Ishikawa (cell line): ENCODE results near the gene COL2A1.
A peak's percentile ranks its signal among the peaks of the same experiment; 100 is the strongest.

ENCODE experiments used
- CEBPB ChIP-seq: IDR thresholded peaks from 2 replicates; pipeline ENCODE4 v1.6.1; 2012
- CREB1 ChIP-seq: IDR thresholded peaks from 2 replicates; pipeline ENCODE4 v1.6.1; 2012; ENCODE audit warnings: low read depth
- EGR1 ChIP-seq: IDR thresholded peaks from 2 replicates; pipeline ENCODE4 v1.6.1; 2012
- EP300 ChIP-seq: IDR thresholded peaks from 2 replicates; pipeline ENCODE4 v1.6.1; 2012; ENCODE audit warnings: borderline replicate concordance
- FOXM1 ChIP-seq: IDR thresholded peaks from 2 replicates; pipeline ENCODE4 v1.6.1; 2012; ENCODE audit warnings: low read depth, borderline replicate concordance
- NFIC ChIP-seq: IDR thresholded peaks from 2 replicates; pipeline ENCODE4 v1.6.1; 2012
- RAD21 ChIP-seq: IDR thresholded peaks from 2 replicates; pipeline ENCODE4 v1.6.1; 2012; ENCODE audit warnings: low read depth
- TAF1 ChIP-seq: IDR thresholded peaks from 2 replicates; pipeline ENCODE4 v1.6.1; 2012; ENCODE audit warnings: low read depth, mild to moderate bottlenecking
- TCF12 ChIP-seq: IDR thresholded peaks from 2 replicates; pipeline ENCODE4 v1.6.1; 2012; ENCODE audit warnings: low read depth
- TEAD4 ChIP-seq: IDR thresholded peaks from 2 replicates; pipeline ENCODE4 v1.6.1; 2012
- YY1 ChIP-seq: IDR thresholded peaks from 2 replicates; pipeline ENCODE4 v1.6.1; 2012; ENCODE audit warnings: low read depth
- ZBTB7A ChIP-seq: IDR thresholded peaks from 2 replicates; pipeline ENCODE4 v1.6.1; 2012; ENCODE audit warnings: low read depth
- TF ChIP-seq, protein P1 (sequence below): IDR thresholded peaks from 2 replicates; pipeline ENCODE4 v1.6.1; 2012
- TF ChIP-seq, protein P2 (sequence below): IDR thresholded peaks from 2 replicates; pipeline ENCODE4 v1.6.1; 2012; ENCODE audit warnings: low read depth, mild to moderate bottlenecking
- TF ChIP-seq, protein P3 (sequence below): IDR thresholded peaks from 2 replicates; pipeline ENCODE4 v1.6.1; 2012

Gene COL2A1

DNA sequence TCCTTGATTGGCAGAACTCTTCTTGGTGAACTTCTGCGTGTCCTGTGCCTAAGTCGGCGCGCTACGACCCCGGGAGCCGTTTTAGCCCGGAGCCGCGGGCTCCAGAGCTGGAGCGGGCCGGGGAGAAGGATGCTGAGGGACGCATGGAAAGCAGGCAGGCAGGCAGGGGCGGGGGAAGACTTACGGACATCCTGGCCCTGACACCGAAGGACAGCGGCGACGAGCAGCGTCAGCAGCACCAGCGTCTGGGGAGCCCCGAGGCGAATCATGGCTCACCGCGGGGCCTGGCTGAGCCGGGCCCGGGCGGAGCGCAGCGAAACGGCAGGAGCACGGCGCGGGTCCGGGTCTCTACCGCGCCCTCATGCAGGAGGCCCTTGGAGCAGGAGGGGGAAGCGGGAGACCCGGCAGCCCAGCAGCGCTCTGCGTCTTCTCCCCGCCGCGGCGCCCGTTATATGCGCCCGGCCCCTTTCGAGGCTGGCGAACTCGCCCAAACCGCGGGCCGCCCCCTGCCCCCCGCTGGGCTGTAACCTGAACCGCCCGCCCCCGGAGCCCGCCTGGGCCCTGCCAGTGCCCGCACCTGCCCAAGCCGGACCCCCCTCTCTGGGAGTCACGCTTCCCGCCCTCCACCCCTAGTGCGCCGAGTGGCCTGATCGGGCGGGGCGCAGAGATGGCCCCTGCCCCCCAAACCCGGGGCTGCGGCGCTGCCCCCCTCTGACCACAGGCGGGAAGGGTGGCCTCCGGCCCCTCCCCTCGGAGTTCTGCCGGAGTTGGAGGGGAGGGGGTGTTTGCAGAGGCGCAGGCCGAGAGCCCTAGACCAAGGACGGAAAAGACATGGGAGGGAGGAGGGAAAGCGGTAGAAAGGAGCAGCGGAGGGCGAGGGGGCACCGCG lies at the start of gene COL2A1:
Gene COL2A1, minus strand, starts transcription at position 424 of the 889 bp plus-strand sequence. Its CDS starts 155 bp downstream, at position 269.
- peak; percentile 27; the same call in 1 of the 2 replicates for TF ChIP-seq NFIC
- TF ChIP-seq, protein P1, sequence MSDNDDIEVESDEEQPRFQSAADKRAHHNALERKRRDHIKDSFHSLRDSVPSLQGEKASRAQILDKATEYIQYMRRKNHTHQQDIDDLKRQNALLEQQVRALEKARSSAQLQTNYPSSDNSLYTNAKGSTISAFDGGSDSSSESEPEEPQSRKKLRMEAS = peak; percentile 66
- peak; percentile 66 for TF ChIP-seq TCF12
- peak; percentile 95 for TF ChIP-seq EGR1
- TF ChIP-seq YY1 = no peak
- TF ChIP-seq, protein P2, sequence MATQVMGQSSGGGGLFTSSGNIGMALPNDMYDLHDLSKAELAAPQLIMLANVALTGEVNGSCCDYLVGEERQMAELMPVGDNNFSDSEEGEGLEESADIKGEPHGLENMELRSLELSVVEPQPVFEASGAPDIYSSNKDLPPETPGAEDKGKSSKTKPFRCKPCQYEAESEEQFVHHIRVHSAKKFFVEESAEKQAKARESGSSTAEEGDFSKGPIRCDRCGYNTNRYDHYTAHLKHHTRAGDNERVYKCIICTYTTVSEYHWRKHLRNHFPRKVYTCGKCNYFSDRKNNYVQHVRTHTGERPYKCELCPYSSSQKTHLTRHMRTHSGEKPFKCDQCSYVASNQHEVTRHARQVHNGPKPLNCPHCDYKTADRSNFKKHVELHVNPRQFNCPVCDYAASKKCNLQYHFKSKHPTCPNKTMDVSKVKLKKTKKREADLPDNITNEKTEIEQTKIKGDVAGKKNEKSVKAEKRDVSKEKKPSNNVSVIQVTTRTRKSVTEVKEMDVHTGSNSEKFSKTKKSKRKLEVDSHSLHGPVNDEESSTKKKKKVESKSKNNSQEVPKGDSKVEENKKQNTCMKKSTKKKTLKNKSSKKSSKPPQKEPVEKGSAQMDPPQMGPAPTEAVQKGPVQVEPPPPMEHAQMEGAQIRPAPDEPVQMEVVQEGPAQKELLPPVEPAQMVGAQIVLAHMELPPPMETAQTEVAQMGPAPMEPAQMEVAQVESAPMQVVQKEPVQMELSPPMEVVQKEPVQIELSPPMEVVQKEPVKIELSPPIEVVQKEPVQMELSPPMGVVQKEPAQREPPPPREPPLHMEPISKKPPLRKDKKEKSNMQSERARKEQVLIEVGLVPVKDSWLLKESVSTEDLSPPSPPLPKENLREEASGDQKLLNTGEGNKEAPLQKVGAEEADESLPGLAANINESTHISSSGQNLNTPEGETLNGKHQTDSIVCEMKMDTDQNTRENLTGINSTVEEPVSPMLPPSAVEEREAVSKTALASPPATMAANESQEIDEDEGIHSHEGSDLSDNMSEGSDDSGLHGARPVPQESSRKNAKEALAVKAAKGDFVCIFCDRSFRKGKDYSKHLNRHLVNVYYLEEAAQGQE = no peak
- peak; percentile 57; the same call in 1 of the 2 replicates for TF ChIP-seq EP300
- TF ChIP-seq ZBTB7A = peak; percentile 99
- TF ChIP-seq RAD21 = no peak

DNA sequence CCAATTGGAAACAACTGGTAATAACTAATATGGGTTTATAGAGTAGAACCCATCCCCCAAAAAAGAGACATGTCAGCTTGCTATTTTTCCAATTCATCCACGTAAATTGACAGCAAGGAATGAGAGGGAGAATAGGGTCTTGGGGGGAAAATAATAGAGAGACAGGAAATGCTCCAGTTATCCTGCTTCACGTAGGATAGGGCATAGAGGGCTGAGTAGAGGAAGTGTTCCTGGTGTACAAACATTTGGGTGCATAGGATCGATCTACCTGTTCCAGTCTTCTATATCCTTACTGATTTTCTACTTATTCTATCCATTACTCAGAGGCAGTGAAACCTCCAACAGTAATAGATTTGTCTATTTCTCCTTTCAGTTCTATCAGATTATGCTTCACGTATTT lies 49.6 kb upstream of the COL2A1 start:
- TF ChIP-seq CREB1 (no peak), TAF1 (no peak), YY1 (no peak), TCF12 (no peak), TEAD4 (no peak), RAD21 (no peak), ZBTB7A (no peak), FOXM1 (no peak)
- TF ChIP-seq, protein P3, sequence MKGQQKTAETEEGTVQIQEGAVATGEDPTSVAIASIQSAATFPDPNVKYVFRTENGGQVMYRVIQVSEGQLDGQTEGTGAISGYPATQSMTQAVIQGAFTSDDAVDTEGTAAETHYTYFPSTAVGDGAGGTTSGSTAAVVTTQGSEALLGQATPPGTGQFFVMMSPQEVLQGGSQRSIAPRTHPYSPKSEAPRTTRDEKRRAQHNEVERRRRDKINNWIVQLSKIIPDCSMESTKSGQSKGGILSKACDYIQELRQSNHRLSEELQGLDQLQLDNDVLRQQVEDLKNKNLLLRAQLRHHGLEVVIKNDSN = no peak
- TF ChIP-seq, protein P1 = no peak

DNA sequence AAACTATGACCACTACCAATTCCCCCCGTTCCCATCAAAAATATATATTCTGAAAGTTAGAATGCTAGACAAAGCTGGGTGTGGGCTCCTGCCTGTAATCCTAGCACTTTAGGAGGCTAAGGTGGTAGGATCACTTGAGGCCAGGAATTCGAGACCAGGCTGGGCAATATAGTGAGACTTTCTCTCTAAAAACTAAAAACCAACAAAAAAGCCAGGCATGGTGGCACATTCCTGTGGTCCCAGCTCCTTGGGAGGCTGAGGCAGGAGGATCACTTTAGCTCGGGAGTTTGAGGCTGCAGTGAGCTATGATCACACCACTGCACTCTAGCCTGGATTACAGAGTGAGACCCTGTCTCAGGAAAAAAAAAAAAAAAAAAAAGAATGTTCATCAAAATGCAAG lies 48.8 kb upstream of the COL2A1 start:
- TF ChIP-seq EGR1 (no peak), TAF1 (no peak), TEAD4 (no peak), RAD21 (no peak), NFIC (no peak)
- TF ChIP-seq, protein P2 = no peak

DNA sequence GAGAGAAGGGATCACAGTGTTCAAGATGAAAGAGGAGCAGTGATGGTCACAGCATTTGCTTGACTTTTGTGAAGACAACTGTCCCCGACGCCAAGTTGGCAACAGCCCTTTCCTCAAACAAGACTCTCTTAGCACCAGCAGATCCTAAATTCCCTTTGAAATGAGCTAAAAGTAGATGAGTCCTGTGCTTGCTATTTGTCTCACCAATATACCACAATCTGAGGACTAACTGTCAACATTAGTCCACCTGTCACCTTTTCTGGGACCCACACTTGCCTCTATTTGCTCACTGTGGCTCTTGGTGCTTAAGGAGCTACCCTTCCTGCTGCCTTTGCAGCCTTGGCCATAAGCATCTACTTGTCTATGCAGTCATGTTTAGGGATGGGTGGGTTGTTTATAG lies 47.4 kb upstream of the COL2A1 start:
- TF ChIP-seq TAF1 (no peak), EGR1 (no peak), NFIC (no peak), ZBTB7A (no peak), CREB1 (no peak), EP300 (no peak), TCF12 (no peak), CEBPB (no peak), RAD21 (no peak)
- TF ChIP-seq, protein P1 = no peak

DNA sequence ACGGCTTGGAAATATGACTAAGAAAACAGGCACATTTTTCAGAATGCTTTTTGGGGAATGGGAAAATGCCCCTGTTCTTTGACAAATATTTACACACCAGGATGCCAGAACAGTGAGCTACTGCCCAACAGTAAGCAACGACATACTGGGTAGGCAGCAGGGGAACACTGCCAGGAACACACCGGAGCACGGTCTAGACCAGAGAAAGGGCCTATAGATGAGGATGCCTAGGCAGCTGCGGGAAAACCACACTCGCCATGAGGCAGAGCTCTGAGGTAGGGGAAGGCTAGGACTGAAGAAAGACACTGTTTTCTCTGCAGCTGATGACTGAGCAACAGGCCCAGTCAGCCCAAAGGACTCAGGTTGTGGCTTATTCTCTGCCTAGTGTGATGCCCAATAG lies 45.9 kb upstream of the COL2A1 start:
- TF ChIP-seq YY1 = no peak
- TF ChIP-seq ZBTB7A = no peak
- TF ChIP-seq CREB1 = no peak
- no peak for TF ChIP-seq NFIC
- TF ChIP-seq TCF12 = no peak
- TF ChIP-seq EGR1 = no peak
- TF ChIP-seq RAD21 = no peak

DNA sequence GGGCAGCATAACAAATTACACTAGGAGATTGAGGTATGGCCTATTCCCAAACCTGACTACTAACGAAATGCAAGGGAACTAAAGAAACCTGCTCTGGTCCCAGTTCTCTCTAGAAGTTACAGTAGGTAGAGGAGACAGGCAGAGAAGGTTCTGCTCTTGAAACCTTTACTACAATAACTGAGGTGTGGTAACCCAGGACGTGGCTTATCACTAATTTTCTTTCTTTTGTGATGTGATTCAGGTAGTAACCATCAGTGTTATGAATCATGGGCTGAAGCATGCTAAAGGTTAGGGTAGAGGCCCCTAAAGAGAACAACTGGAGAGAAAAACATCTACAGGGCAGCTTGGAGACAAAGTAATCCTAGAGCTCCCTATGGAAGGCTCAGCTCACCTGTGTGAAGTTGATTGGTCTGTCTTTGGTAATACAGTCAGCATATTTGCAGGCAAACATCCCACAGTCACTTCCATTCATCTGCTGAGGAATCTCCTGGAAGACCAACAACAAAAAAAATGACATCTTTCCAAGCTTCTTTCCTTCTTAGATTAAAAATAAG lies 41.8 kb upstream of the COL2A1 start:
- TF ChIP-seq NFIC (no peak), EGR1 (no peak), TEAD4 (no peak), TAF1 (no peak), CEBPB (no peak), RAD21 (no peak), EP300 (no peak), TCF12 (no peak), ZBTB7A (no peak), FOXM1 (no peak), YY1 (no peak), CREB1 (no peak)
- TF ChIP-seq, protein P1 = no peak
- TF ChIP-seq, protein P3 = no peak
- TF ChIP-seq, protein P2 = no peak
